Calu3 (cell line): Measurements from ENCODE around the gene ENPEP. TPM values are rescaled to one million over a fixed set of nuclear protein-coding genes. Genes with fewer than 3 reads are reported as not detected.
"Not testable (repeated sequence)": the region's sequence is repeated elsewhere in the genome, so short reads cannot be mapped to it uniquely, and the experiment has no call there.

ENCODE experiments used
- Bru-seq: library from RNA; stranded (reverse); fragments of 400-500 nt; gene quantifications from one replicate; lab custom pipeline; 2021; lab: Mats Ljungman, UMichigan
- BruChase-seq, 2 experiments: library from RNA; stranded (reverse); fragments of 400-500 nt; gene quantifications; one replicate each; lab custom pipeline; 2021; lab: Mats Ljungman, UMichigan
- BruUV-seq: library from RNA; stranded (reverse); fragments of 400-500 nt; replicated peaks from 2 replicates; lab custom pipeline; 2021; lab: Mats Ljungman, UMichigan
- CTCF ChIA-PET: fragments of 300-600 bp; sonication (Branson Sonifier 250); formaldehyde crosslinking; loops from one replicate; lab custom pipeline; 2022; ENCODE audit warnings: antibody characterized with exemption; lab: Charles Lee
- DNase-seq: peaks from one replicate; pipeline ENCODE4 v3.0.0; 2022
- H3K27ac Mint-ChIP-seq: one replicate; pipeline ENCODE4 v1.8.0; 2022; ENCODE audit warnings: mixed read lengths; ENCODE audit not compliant: unreplicated experiment
- H3K27me3 Mint-ChIP-seq: one replicate; pipeline ENCODE4 v1.8.0; 2022; ENCODE audit warnings: mixed read lengths; ENCODE audit not compliant: unreplicated experiment
- H3K36me3 Mint-ChIP-seq: one replicate; pipeline ENCODE4 v1.8.0; 2022; ENCODE audit warnings: mild to moderate bottlenecking, moderate library complexity, mixed read lengths; ENCODE audit not compliant: insufficient read depth, unreplicated experiment
- H3K4me1 Mint-ChIP-seq: one replicate; pipeline ENCODE4 v1.8.0; 2022; ENCODE audit warnings: mild to moderate bottlenecking, low read depth, mixed read lengths; ENCODE audit not compliant: unreplicated experiment
- H3K4me3 Mint-ChIP-seq: one replicate; pipeline ENCODE4 v1.8.0; 2022; ENCODE audit warnings: mild to moderate bottlenecking, low read depth, moderate library complexity, mixed read lengths; ENCODE audit not compliant: unreplicated experiment
- H3K9me3 Mint-ChIP-seq: one replicate; pipeline ENCODE4 v1.8.0; 2022; ENCODE audit warnings: low read depth, mixed read lengths; ENCODE audit not compliant: unreplicated experiment
- CTCF ChIP-seq: fragments of 200-600 bp; IDR thresholded peaks from one replicate; pipeline ENCODE4 v1.8.0; 2022; ENCODE audit warnings: antibody characterized with exemption; ENCODE audit not compliant: unreplicated experiment
- intact Hi-C: fragments of 100-400 bp; cut with micrococcal nuclease; formaldehyde crosslinking; loops from one replicate; pipeline ENCODE4 v1.10.0; 2022; ENCODE audit not compliant: unreplicated experiment
- long read RNA-seq: library from polyadenylated mRNA; stranded (forward); transcript quantifications from one replicate; pipeline ENCODE4 v2.0.0, GENCODE V29; 2022
- total RNA-seq: library from RNA; stranded (reverse); gene quantifications from 2 replicates; pipeline ENCODE4 v1.2.3, GENCODE V29; 2022

The ENPEP gene
- total RNA-seq (not detected in 2 replicates), Bru-seq, nascent RNA (percentile 1 among the genes with signal in this experiment), BruChase-seq, experiment 1, labeled RNA remaining after a 6-hour chase (not detected), BruChase-seq, experiment 2, labeled RNA remaining after a 2-hour chase (not detected)
- long read RNA-seq = 0 reads

GRCh38 chr4:110475881-110476818 lies at the start of gene ENPEP:
TSS of gene ENPEP (plus strand) at chr4:110476155. CDS start at chr4:110476415, 260 bp downstream.
- intact Hi-C loops = no loop called here
- CTCF ChIA-PET = no interaction called here
- no peaks in the 10 kb centered on the region for H3K4me1 Mint-ChIP-seq
- no peaks in the 10 kb centered on the region for H3K36me3 Mint-ChIP-seq
- H3K27ac Mint-ChIP-seq = no peak within 1 kb of the TSS
- no peak for TF ChIP-seq CTCF
- no peak for DNase-seq
- BruUV-seq = no TSS peak
- no peaks in the 10 kb centered on the region for H3K27me3 Mint-ChIP-seq
- H3K9me3 Mint-ChIP-seq = no peaks in the 10 kb centered on the region
- no peak within 1 kb of the TSS for H3K4me3 Mint-ChIP-seq

- CTCF ChIA-PET, H3K4me3 Mint-ChIP-seq, intact Hi-C loops, DNase-seq, BruUV-seq, H3K4me1 Mint-ChIP-seq, H3K9me3 Mint-ChIP-seq, H3K27ac Mint-ChIP-seq, H3K36me3 Mint-ChIP-seq: not testable (repeated sequence)
- H3K27me3 Mint-ChIP-seq = peaks cover 31% of the 10 kb centered on the region
These were observed 44.1 kb upstream of the ENPEP start for GRCh38 chr4:110431805-110432204.

- H3K36me3 Mint-ChIP-seq, intact Hi-C loops, DNase-seq, H3K4me1 Mint-ChIP-seq, H3K9me3 Mint-ChIP-seq, CTCF ChIA-PET, BruUV-seq, H3K4me3 Mint-ChIP-seq, H3K27ac Mint-ChIP-seq: not testable (repeated sequence)
- H3K27me3 Mint-ChIP-seq = peaks cover 21% of the 10 kb centered on the region
These were observed 38.7 kb upstream of the ENPEP start for GRCh38 chr4:110437292-110437691.

GRCh38 chr4:110439209-110439608 lies 36.7 kb upstream of the ENPEP start:
- peaks cover 28% of the 10 kb centered on the region for H3K27me3 Mint-ChIP-seq
- BruUV-seq, H3K9me3 Mint-ChIP-seq, H3K27ac Mint-ChIP-seq, H3K36me3 Mint-ChIP-seq, intact Hi-C loops, DNase-seq, H3K4me3 Mint-ChIP-seq, H3K4me1 Mint-ChIP-seq, CTCF ChIA-PET: not testable (repeated sequence)

GRCh38 chr4:110442309-110442708 lies 33.6 kb upstream of the ENPEP start:
- DNase-seq = no peak
- no TSS peak for BruUV-seq
- Mint-ChIP-seq H3K4me1 (no peaks in the 10 kb centered on the region), H3K36me3 (no peaks in the 10 kb centered on the region), H3K27ac (no peak overlapping the region), H3K9me3 (no peaks in the 10 kb centered on the region), H3K27me3 (peaks cover 23% of the 10 kb centered on the region), H3K4me3 (no peak overlapping the region)
- CTCF ChIA-PET = no interaction called here
- intact Hi-C loops = no loop called here
- no peak for TF ChIP-seq CTCF
